ENCODE results near the gene DPY19L1. TPM values are rescaled to one million over a fixed set of nuclear protein-coding genes. Genes with fewer than 3 reads are reported as not detected.
"Not testable (repeated sequence)": the region's sequence is repeated elsewhere in the genome, so short reads cannot be mapped to it uniquely, and the experiment has no call there.

The DPY19L1 gene
- total RNA-seq, 1 donor from 2014 or later, result 190 TPM

DNA sequence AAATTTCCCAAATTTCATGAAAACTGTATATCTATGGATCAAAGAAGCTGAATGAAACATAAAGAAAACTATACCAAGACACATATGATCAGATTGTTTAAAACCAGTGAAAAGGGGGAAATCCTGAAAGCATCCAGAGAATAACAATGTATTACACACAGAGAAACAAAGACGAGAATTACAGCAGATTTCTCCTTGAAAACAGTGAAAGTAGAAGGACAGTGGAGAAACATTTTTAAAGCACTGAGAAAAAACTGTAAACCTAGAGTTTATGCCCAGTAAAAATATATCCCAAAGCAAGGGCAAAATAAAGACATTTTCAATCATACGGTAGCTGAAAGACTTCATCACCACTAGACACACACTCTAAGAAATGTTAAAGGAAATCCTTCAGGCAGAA is 121.0 kb downstream of the DPY19L1 start:
- Histone ChIP-seq H3K27ac (no peak overlapping the region), H3K4me3 (no peak overlapping the region), H3K27me3 (no peaks in the 10 kb centered on the region), H3K9me3 (no peaks in the 10 kb centered on the region), H3K4me1 (no peaks in the 10 kb centered on the region), H3K36me3 (no peaks in the 10 kb centered on the region)
- TF ChIP-seq, protein P1, sequence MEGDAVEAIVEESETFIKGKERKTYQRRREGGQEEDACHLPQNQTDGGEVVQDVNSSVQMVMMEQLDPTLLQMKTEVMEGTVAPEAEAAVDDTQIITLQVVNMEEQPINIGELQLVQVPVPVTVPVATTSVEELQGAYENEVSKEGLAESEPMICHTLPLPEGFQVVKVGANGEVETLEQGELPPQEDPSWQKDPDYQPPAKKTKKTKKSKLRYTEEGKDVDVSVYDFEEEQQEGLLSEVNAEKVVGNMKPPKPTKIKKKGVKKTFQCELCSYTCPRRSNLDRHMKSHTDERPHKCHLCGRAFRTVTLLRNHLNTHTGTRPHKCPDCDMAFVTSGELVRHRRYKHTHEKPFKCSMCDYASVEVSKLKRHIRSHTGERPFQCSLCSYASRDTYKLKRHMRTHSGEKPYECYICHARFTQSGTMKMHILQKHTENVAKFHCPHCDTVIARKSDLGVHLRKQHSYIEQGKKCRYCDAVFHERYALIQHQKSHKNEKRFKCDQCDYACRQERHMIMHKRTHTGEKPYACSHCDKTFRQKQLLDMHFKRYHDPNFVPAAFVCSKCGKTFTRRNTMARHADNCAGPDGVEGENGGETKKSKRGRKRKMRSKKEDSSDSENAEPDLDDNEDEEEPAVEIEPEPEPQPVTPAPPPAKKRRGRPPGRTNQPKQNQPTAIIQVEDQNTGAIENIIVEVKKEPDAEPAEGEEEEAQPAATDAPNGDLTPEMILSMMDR (IDR thresholded peaks at IDR 0.05), result no peak
- intact Hi-C loops (cut with DNase I), result no loop called here
- no peak for DNase-seq (ENCODE audit: low spot score in 2 of 2)

DNA sequence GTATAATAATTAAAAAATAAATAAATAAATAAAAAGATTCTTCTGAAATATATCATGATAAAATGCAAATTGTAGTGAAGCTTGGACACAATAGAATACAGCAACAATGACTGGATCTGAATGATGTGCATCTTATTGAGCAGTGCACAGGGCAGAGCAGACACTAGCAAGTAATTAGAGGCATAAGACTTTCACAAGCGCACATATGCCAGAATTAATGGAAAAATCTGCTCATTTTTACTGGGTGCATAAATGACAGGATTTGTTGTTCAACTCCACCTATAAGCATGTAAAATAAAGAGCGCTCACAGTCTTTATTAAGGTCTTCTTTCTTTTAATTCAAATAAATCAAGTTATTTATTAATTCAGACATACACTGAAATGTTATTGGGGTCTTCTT is 125.0 kb downstream of the DPY19L1 start:
- Histone ChIP-seq H3K27me3 (no peaks in the 10 kb centered on the region), H3K36me3 (no peaks in the 10 kb centered on the region), H3K9me3 (no peaks in the 10 kb centered on the region), H3K27ac (no peak overlapping the region), H3K4me3 (no peak overlapping the region), H3K4me1 (no peaks in the 10 kb centered on the region)
- no peak for DNase-seq (ENCODE audit: low spot score in 2 of 2)
- TF ChIP-seq, protein P1 (IDR thresholded peaks at IDR 0.05), result no peak
- intact Hi-C loops (cut with DNase I), result no loop called here

DNA sequence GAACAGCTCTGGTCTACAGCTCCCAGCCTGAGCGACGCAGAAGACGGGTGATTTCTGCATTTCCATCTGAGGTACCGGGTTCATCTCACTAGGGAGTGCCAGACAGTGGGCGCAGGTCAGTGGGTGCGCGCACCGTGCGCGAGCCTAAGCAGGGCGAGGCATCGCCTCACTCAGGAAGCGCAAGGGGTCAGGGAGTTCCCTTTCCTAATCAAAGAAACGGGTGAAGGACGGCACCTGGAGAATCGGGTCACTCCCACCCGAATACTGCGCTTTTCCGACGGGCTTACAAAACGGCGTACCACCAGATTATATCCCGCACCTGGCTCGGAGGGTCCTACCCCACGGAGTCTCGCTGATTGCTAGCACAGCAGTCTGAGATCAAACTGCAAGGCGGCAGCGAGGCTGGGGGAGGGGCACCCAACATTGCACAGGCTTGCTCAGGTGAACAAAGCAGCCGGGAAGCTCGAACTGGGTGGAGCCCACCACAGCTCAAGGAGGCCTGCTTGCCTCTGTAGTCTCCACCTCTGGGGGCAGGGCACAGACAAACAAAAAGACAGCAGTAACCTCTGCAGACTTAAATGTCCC is 130.9 kb downstream of the DPY19L1 start:
- H3K27ac ChIP-seq; H3K36me3 ChIP-seq; intact Hi-C loops (cut with DNase I); H3K27me3 ChIP-seq; DNase-seq (ENCODE audit: low spot score in 2 of 2); H3K4me3 ChIP-seq; H3K9me3 ChIP-seq; H3K4me1 ChIP-seq: not testable (repeated sequence)

DNA sequence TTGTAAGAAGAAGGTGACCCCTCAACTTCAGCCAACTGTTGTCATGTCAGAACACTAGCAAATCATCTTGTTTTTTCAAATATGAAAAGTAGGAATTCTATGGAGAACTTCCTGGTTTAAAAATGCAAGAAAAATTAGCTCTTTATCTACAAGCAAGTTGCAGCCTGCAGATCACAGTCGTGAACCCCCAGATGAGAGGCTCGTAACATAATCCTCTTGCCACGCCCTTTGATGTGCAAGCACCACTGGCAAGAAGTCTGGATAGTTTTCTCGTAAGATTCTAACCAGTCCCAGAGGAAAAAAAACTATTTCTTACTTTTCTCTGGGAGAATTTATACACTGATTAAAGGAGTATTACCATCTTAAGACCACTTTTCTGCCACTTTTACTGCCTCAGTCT is 132.3 kb downstream of the DPY19L1 start:
- H3K4me3 ChIP-seq, result no peak overlapping the region
- DNase-seq (ENCODE audit: low spot score in 2 of 2), result no peak
- no peaks in the 10 kb centered on the region for H3K9me3 ChIP-seq
- H3K27me3 ChIP-seq, result no peaks in the 10 kb centered on the region
- TF ChIP-seq, protein P1 (IDR thresholded peaks at IDR 0.05), result no peak
- no peak overlapping the region for H3K27ac ChIP-seq
- H3K36me3 ChIP-seq, result no peaks in the 10 kb centered on the region
- no peaks in the 10 kb centered on the region for H3K4me1 ChIP-seq
- intact Hi-C loops (cut with DNase I), result no loop called here

DNA sequence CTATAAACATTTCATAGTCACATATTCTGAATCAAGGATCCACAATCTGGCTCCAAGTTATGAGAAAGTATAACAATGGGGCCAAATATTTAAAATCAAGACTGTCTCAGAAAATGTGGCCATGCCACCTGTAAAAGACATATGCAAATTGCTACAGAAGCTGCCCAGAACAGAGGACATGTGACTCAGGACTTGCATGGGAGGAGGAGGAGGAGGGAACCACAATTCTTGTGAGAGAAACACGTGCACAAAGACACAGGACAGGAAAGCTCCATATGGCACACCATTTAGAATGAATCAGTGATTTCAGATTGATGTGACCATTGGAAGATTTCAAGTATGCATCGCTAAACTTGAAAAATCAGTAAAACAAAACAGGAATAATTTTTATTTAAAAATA is 133.4 kb downstream of the DPY19L1 start:
- H3K27me3 ChIP-seq; intact Hi-C loops (cut with DNase I); H3K27ac ChIP-seq; H3K9me3 ChIP-seq; H3K4me3 ChIP-seq; H3K36me3 ChIP-seq; DNase-seq (ENCODE audit: low spot score in 2 of 2); H3K4me1 ChIP-seq: not testable (repeated sequence)

DNA sequence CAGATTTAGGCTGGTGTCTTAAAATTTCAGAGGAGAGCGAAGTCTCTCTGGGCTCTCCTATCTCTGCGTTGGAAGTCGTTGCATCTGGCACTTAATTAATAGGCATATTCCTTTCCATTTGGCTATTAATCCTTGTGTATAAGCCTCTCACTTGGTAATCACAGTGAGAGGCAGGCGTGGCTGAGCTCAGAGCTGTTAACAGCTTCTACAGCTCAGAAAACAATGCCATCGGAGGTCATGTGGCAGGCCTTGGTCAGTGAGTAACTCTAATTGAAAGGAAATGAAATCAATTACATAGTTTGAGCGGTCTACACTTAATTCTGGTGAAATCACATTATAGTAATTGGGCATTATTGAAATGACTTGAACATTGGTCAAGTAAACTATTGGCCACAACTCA is 135.1 kb downstream of the DPY19L1 start:
- Histone ChIP-seq H3K4me1 (no peaks in the 10 kb centered on the region), H3K27ac (no peak overlapping the region), H3K27me3 (no peaks in the 10 kb centered on the region), H3K9me3 (no peaks in the 10 kb centered on the region), H3K36me3 (no peaks in the 10 kb centered on the region), H3K4me3 (no peak overlapping the region)
- TF ChIP-seq, protein P1 (IDR thresholded peaks at IDR 0.05), result no peak
- DNase-seq (ENCODE audit: low spot score in 2 of 2), result no peak
- intact Hi-C loops (cut with DNase I), result no loop called here

DNA sequence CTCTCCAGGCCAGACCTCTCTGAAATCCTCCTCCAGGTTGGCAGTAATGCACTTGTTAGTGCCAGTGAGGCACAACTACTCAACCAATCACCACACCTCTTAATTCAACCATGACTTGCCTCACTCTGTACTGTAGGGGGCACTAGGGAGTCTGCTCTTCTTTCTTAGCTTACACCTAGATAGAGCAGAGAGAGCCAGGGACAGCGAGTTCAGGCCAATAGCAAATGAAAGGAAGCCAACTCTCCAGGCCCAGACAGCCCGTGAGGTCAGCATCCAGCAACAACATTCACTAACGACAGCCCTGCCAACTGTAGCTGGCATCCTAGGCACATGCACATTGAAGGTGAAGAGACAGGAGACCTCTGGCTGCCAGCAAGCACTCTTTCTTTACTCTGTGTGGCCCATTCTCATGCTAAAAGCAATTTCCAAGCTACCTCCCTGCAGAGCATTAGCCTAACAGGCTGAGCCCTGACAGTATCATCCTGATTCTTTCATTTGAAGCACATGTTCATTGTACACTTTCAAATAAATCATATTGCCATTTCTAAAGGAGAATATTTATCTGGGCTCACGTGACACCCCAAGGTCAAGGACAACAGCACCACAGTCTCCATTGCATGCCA is 136.3 kb downstream of the DPY19L1 start:
- intact Hi-C loops (cut with DNase I), result no loop called here
- Histone ChIP-seq H3K27me3 (no peaks in the 10 kb centered on the region), H3K36me3 (no peaks in the 10 kb centered on the region), H3K4me1 (no peaks in the 10 kb centered on the region), H3K27ac (no peak overlapping the region), H3K4me3 (no peak overlapping the region), H3K9me3 (no peaks in the 10 kb centered on the region)
- TF ChIP-seq, protein P1 (IDR thresholded peaks at IDR 0.05), result no peak
- DNase-seq (ENCODE audit: low spot score in 2 of 2), result no peak
